22Rv1 (cell line): ENCODE measurements around the gene IFI27.

Source experiments
- CTCF ChIP-seq: fragments of 450-650 bp; IDR thresholded peaks from 2 replicates; pipeline ENCODE4 v1.5.1; 2017; ENCODE audit warnings: mild to moderate bottlenecking
- ZFX ChIP-seq: fragments of 450-650 bp; IDR thresholded peaks from 2 replicates; pipeline ENCODE4 v1.6.1; 2017; ENCODE audit warnings: antibody characterized with exemption, borderline replicate concordance

GRCh38 chr14:94157197-94157596 is 46.7 kb downstream of the IFI27 start:
- TF ChIP-seq CTCF (no peak), ZFX (no peak)
